HG03442 (cell line): ENCODE data around the gene PRKCA.

Experiments
- ATAC-seq: cut with Tn5 transposase; IDR thresholded peaks from one replicate; pipeline ENCODE4 v1.9.1; 2021; ENCODE audit warnings: mild to moderate bottlenecking, moderate library complexity; ENCODE audit not compliant: unreplicated experiment

PRKCA gene

GRCh38 chr17:66537502-66537901 lies 235.1 kb downstream of the PRKCA start:
- ATAC-seq = no peak

GRCh38 chr17:66538776-66539175 lies 236.4 kb downstream of the PRKCA start:
- no peak for ATAC-seq

- ATAC-seq = no peak
These were observed 237.8 kb downstream of the PRKCA start for GRCh38 chr17:66540131-66540781.

- peak; percentile 79 for ATAC-seq
These were observed 239.2 kb downstream of the PRKCA start for GRCh38 chr17:66541461-66542128.

- ATAC-seq = peak; percentile 90
These were observed 239.9 kb downstream of the PRKCA start for GRCh38 chr17:66542129-66542966.

- ATAC-seq = no peak
These were observed 240.6 kb downstream of the PRKCA start for GRCh38 chr17:66542967-66543520.

DNA sequence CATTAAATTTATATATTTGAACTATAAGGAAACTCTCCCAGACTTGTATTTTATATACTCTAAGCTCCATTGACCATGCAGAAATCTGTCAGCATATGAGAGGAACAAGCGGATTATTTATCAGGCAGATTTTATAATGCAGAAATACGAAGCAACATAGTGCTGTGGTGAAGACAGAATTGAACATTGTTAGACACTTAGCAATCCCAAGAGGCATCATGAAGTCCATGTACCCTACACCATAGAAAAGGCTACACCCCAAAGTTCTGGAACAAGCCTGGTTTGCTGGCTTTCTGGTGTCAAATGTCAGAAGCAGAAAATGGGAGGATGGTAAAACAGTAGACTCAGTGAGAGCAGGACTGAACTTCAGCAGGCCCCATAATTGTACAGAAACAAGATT lies 241.1 kb downstream of the PRKCA start:
- no peak for ATAC-seq

- no peak for ATAC-seq
These were observed 243.5 kb downstream of the PRKCA start for GRCh38 chr17:66545918-66546317.

- ATAC-seq = no peak
These were observed 244.9 kb downstream of the PRKCA start for GRCh38 chr17:66547151-66547865.

DNA sequence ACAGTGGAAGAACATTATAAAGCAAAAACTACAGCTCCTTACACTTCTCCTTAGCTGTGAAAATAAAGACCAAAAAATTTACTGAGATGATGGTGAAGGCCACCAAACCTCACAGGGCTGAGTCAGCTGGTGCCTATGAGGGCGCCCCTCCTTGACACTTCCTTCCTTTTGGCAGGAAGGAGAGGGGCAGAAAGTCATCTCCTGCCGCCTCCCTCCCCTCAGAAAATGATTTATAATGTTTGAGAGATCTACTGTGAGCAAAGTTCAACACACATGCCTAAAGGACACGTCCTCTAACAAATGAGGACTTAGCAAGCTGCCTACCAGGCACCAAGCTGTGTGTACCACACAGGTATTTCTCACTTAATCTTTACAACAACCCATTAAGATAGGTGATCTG lies 245.7 kb downstream of the PRKCA start:
- ATAC-seq = no peak

GRCh38 chr17:66548659-66549310 lies 246.4 kb downstream of the PRKCA start:
- no peak for ATAC-seq

- ATAC-seq = no peak
These were observed 246.9 kb downstream of the PRKCA start for GRCh38 chr17:66549311-66549704.

DNA sequence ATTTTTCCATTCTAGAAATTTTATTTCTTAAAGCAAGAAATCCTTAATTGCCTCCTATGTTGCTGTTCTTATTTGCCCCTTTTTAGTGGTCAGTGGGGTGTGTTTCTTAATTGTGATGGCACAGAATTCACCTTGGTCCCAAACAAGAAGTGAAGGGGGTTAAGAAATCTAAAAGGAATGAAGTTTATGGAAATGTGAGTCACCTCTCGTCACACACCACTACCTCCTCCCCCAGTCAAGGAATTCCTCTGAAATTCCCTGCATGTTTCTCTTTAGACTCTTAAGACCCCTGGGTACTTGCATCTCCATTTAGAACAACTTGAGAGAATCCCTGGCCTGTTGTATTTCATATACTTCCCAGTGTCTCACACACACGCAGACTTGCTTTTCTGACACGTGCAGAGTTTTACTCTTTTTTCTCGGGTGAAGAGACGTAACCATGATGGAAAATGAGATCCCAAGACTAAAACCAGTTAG lies 247.4 kb downstream of the PRKCA start:
- ATAC-seq = no peak

- no peak for ATAC-seq
These were observed 249.4 kb downstream of the PRKCA start for GRCh38 chr17:66551839-66552238.

DNA sequence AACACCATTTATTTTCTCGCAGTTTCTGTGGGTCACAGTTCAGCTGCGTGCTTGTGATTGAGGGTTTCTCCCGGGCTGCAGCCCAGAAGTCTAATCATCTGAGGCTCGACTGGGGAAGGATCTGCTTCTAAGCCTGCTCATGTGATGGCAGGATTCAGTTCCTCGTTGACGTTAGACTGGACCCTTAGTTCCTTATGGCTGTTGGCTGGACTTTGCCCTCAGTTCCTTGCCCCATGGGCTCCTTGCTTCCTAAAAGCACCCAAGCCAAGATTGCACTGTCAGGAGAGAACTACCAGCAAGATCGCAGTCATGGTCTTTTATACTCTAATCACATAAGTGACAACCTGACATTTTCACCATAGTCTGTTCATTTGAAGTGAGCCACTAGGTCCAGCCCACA lies 250.0 kb downstream of the PRKCA start:
- no peak for ATAC-seq

- ATAC-seq = no peak
These were observed 253.2 kb downstream of the PRKCA start for GRCh38 chr17:66555605-66556004.

DNA sequence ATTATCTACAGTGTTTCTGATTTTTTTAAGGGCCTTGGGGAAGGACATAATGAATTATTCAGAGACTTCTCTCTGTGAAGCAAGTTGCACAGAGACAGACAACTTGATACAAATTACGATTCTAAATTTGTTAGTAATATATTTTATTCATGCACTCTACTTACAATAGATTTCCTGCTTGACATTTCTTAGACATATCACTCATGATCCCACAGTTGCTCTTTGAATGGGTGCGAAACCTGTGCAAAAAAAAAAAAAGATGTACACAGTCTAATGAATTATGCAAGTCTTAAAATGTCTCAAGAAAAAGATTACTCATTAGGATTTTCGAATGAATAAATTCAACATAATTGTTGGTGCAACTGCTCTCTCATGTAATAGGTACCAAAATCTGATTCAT lies 254.8 kb downstream of the PRKCA start:
- ATAC-seq = no peak

GRCh38 chr17:66557886-66558285 lies 255.5 kb downstream of the PRKCA start:
- no peak for ATAC-seq

- ATAC-seq = no peak
These were observed 258.3 kb downstream of the PRKCA start for GRCh38 chr17:66560691-66561090.

DNA sequence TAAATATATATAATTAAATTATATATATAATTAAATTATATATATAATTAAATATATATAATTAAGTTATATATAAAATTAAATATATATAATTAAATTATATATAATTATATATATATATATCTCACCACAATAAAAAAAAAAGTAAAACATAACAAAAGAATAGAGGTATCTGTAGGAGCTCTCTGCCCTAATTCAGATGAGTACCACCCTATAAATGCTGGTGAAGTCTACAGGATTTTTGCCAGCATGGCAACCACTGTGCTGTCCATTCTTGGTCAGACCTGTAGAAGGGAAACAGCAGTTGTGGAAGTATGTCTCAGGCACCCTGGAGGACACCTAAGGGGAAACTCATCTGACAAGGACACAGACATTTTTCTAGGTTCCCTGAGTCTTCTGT lies 259.7 kb downstream of the PRKCA start:
- ATAC-seq = no peak
